GM12878 (cell line): ENCODE measurements around the gene HSPA12A. TPM values are rescaled to one million over a fixed set of nuclear protein-coding genes. Genes with fewer than 3 reads are reported as not detected.

Source experiments
- ATAC-seq: fragments of 200-7000 bp; cut with Tn5 transposase; 3 replicates; pipeline ENCODE4 v1.9.1; 2020; ENCODE audit warnings: mild to moderate bottlenecking, moderate library complexity
- BruUV-seq: library from RNA; stranded (reverse); fragments of 400-500 nt; replicated peaks from 2 replicates; lab custom pipeline; 2021; lab: Mats Ljungman, UMichigan
- CTCF ChIA-PET: fragments of 300-600 bp; sonication (Branson Sonifier 250); formaldehyde crosslinking; extraction: SDS; loops from one replicate; lab custom pipeline; 2021; ENCODE audit warnings: inconsistent platforms; lab: Yijun Ruan, JAX
- POLR2A ChIA-PET: fragments of 350-600 bp; formaldehyde crosslinking; extraction: SDS; loops from one replicate; lab custom pipeline; 2021; ENCODE audit warnings: inconsistent platforms; lab: Charles Lee
- RAD21 ChIA-PET: fragments of 300-600 bp; sonication (Branson Sonifier 250); formaldehyde crosslinking; loops from one replicate; lab custom pipeline; 2023; ENCODE audit warnings: antibody characterized with exemption; ENCODE audit not compliant: unreplicated experiment; lab: Charles Lee
- SMC1A ChIA-PET: fragments of 300-600 bp; sonication (Branson Sonifier 250); formaldehyde crosslinking; loops from one replicate; lab custom pipeline; 2023; ENCODE audit not compliant: unreplicated experiment, uncharacterized antibody; lab: Charles Lee
- DNase-seq: peaks from one replicate; pipeline ENCODE4 v3.0.0-alpha.2; 2011; ENCODE audit warnings: low read depth, low spot score
- FAIRE-seq: peaks from 3 replicates; lab custom pipeline; 2011; peaks lifted over from hg19 to GRCh38; lab: Jason Lieb, UNC
- H2AFZ ChIP-seq: 2 replicates; pipeline ENCODE4 v1.6.0; 2011; ENCODE audit warnings: low read depth, low read length, control low read depth; ENCODE audit not compliant: control insufficient read depth
- H3K27ac ChIP-seq: 2 replicates; pipeline ENCODE4 v1.5.1; 2011; ENCODE audit warnings: control low read depth; ENCODE audit not compliant: control insufficient read depth, insufficient read depth
- H3K27me3 ChIP-seq, 2 experiments: replicated peaks in 1 of 2; 2 replicates each; pipeline versions ENCODE4 v1.6.0 to v1.6.1; 2011; ENCODE audit warnings: low read length in 1 of 2; ENCODE audit not compliant: control insufficient read depth in 2 of 2, insufficient read depth in 2 of 2
- H3K36me3 ChIP-seq, 2 experiments: 2 replicates each; pipeline ENCODE4 v1.5.1; 2011; ENCODE audit warnings: low read length in 1 of 2; ENCODE audit not compliant: control insufficient read depth in 2 of 2, insufficient read depth in 2 of 2
- H3K4me1 ChIP-seq: 2 replicates; pipeline ENCODE4 v1.6.1; 2011; ENCODE audit warnings: mild to moderate bottlenecking, low read length, moderate library complexity, mixed read lengths; ENCODE audit not compliant: control insufficient read depth, insufficient read depth
- H3K4me2 ChIP-seq: 2 replicates; pipeline ENCODE4 v1.6.0; 2011; ENCODE audit warnings: control low read depth; ENCODE audit not compliant: control insufficient read depth, insufficient read depth
- H3K4me3 ChIP-seq: fragments of 200-600 bp; sonication (generic); 2 replicates; pipeline ENCODE4 v1.5.1; 2016
- H3K79me2 ChIP-seq: 2 replicates; pipeline ENCODE4 v1.6.0; 2011; ENCODE audit warnings: low read length; ENCODE audit not compliant: control insufficient read depth, insufficient read depth
- H3K9ac ChIP-seq: 2 replicates; pipeline ENCODE4 v1.8.0; 2011; ENCODE audit warnings: low read length, control low read depth, mixed read lengths; ENCODE audit not compliant: control insufficient read depth, insufficient read depth
- H3K9me3 ChIP-seq: replicated peaks from 3 replicates; pipeline ENCODE4 v1.5.1; 2011; ENCODE audit warnings: mild to moderate bottlenecking, low read length; ENCODE audit not compliant: control insufficient read depth, insufficient read depth
- H4K20me1 ChIP-seq: 2 replicates; pipeline ENCODE4 v1.6.0; 2011; ENCODE audit not compliant: control insufficient read depth, insufficient read depth
- CHD2 ChIP-seq: IDR thresholded peaks from 2 replicates; pipeline ENCODE4 v1.6.1; 2011; ENCODE audit warnings: low read depth, low read length, improper control_type of control experiment, borderline replicate concordance
- MEF2A ChIP-seq: IDR thresholded peaks from 2 replicates; pipeline ENCODE4 v1.6.1; 2011; ENCODE audit warnings: low read depth, mild to moderate bottlenecking, low read length, moderate library complexity; ENCODE audit not compliant: insufficient read depth
- NR2C1 ChIP-seq: fragments of 450-650 bp; IDR thresholded peaks from 2 replicates; pipeline ENCODE4 v1.6.1; 2017; ENCODE audit warnings: antibody characterized with exemption, mild to moderate bottlenecking, moderate library complexity
- POU2F2 ChIP-seq: IDR thresholded peaks from 3 replicates; pipeline ENCODE4 v1.6.1; 2011; ENCODE audit warnings: low read depth, mild to moderate bottlenecking, low read length, borderline replicate concordance
- RB1 ChIP-seq: fragments of 450-650 bp; formaldehyde crosslinking; IDR thresholded peaks from 2 replicates; pipeline ENCODE4 v1.6.1; 2017; ENCODE audit warnings: mild to moderate bottlenecking, borderline replicate concordance
- RBBP5 ChIP-seq: fragments of 200-600 bp; sonication (generic); conservative IDR thresholded peaks from 2 replicates; pipeline ENCODE4 v1.6.1; 2016
- WGBS: methylation state at CpG from one replicate; pipeline ENCODE4 v1.1.6; 2016; ENCODE audit warnings: low lambda C conversion rate; ENCODE audit not compliant: insufficient replicate concordance, insufficient coverage; ENCODE audit errors: missing lambda C conversion rate; 5-methylcytosine and 5-hydroxymethylcytosine counted together
- in situ Hi-C: fragments of 300-500 bp; cut with MboI; formaldehyde crosslinking; loops from 9 replicates; pipeline ENCODE4 v1.14.3; 2018; ENCODE audit warnings: mixed read lengths
- intact Hi-C: fragments of 100-400 bp; cut with micrococcal nuclease; formaldehyde crosslinking; loops from one replicate; pipeline ENCODE4 v1.14.2; 2022; ENCODE audit not compliant: unreplicated experiment
- polyA plus RNA-seq, 11 experiments: library from polyadenylated mRNA; depleted of rRNA in 4 of 11; unstranded in 6 of 11; stranded (reverse) in 5 of 11; fragments of >200 nt; fragmentation: Nextera tagmentation in 4 of 11; fragmentation: Illumina TruSeq in 1 of 11; extraction: Ambion mirVana in 4 of 11; extraction: Trizol in 1 of 11; gene quantifications; 1 replicate in 1 of 11; 2 replicates in 10 of 11; pipeline versions ENCODE4 v1.2.1 to v1.2.3, GENCODE V29; 2011 to 2016; ENCODE audit warnings: inconsistent platforms in 2 of 11, missing spikeins in 2 of 11, low read depth in 1 of 11
- total RNA-seq, 4 experiments: library from RNA; depleted of rRNA in 3 of 4; stranded (reverse); fragments of >200 nt in 3 of 4; fragmentation: Illumina TruSeq in 1 of 4; extraction: Trizol in 1 of 4; gene quantifications; 2 replicates each; pipeline versions ENCODE4 v1.2.1 to v1.2.3, GENCODE V29; 2013 to 2021

Gene HSPA12A
- total and polyA plus RNA-seq, 10 of the 15 experiments (the other 5 are each of a cell fraction or from before 2014, with no cell fraction given): 0.90 to 20.2 (median 2.8) TPM

- Histone ChIP-seq H3K79me2 (no peaks in the 10 kb centered on the region), H3K4me1 (no peaks in the 10 kb centered on the region), H2AFZ (no peak overlapping the region), H3K27ac (no peak overlapping the region), H4K20me1 (no peaks in the 10 kb centered on the region), H3K27me3 (no peaks in the 10 kb centered on the region; a peak in 1 of 4 replicates), H3K4me2 (no peak overlapping the region), H3K9me3 (no peaks in the 10 kb centered on the region)
- 24% methylated on average over 2 of the region's 2 CpGs for WGBS
- ChIA-PET CTCF (no interaction called here), SMC1A (no interaction called here)
- intact Hi-C loops (no loop called here), in situ Hi-C loops (no loop called here)
- DNase-seq (no peak), FAIRE-seq (no peak)
- no TSS peak for BruUV-seq
- TF ChIP-seq POU2F2: no peak
- no peak for TF ChIP-seq CHD2
- TF ChIP-seq RB1: no peak
- TF ChIP-seq, all 136 proteins: peak for 0
- Histone ChIP-seq H3K9ac (no peak overlapping the region), H3K4me3 (no peak overlapping the region), H3K36me3 (no peaks in the 10 kb centered on the region)
- ChIA-PET POLR2A (no interaction called here), RAD21 (no interaction called here)
- no peak for ATAC-seq
Observed at GRCh38 chr10:116673866-116674265, 68.5 kb downstream of the HSPA12A start.

- SMC1A ChIA-PET: no interaction called here
- H3K9ac ChIP-seq: no peak overlapping the region
- no peak overlapping the region for H3K27ac ChIP-seq
- CTCF ChIA-PET: interaction anchor here (0.9 kb wide), 1 partner anchor 9 kb away, joined by 3 read pairs; no protein-coding TSS in a partner anchor
- no peak overlapping the region for H3K4me2 ChIP-seq
- no peaks in the 10 kb centered on the region for H3K79me2 ChIP-seq
- no peak overlapping the region for H3K4me3 ChIP-seq
- POLR2A ChIA-PET: no interaction called here
- BruUV-seq: no TSS peak
- ATAC-seq (no peak), FAIRE-seq (no peak), DNase-seq (no peak)
- in situ Hi-C loops: no loop called here
- H3K27me3 ChIP-seq: no peaks in the 10 kb centered on the region; a peak in 1 of 4 replicates
- no peaks in the 10 kb centered on the region for H4K20me1 ChIP-seq
- RAD21 ChIA-PET: no interaction called here
- H3K9me3 ChIP-seq: no peaks in the 10 kb centered on the region
- H2AFZ ChIP-seq: no peak overlapping the region
- no peaks in the 10 kb centered on the region for H3K4me1 ChIP-seq
- intact Hi-C loops: no loop called here
- no peaks in the 10 kb centered on the region for H3K36me3 ChIP-seq
- TF ChIP-seq MEF2A (no peak), RBBP5 (no peak), NR2C1 (no peak)
- 42% methylated on average over 5 of the region's 5 CpGs for WGBS
Observed at GRCh38 chr10:116672891-116673290, 69.5 kb downstream of the HSPA12A start.
